Effector memory CD4-positive, alpha-beta T cell (primary cell): ENCODE results near the gene KIF18A.

Experiments
- DNase-seq, 3 donors: peaks; one replicate each; pipeline ENCODE4 v3.0.0-alpha.2; 2020
- H3K27ac ChIP-seq: 2 replicates; pipeline ENCODE4 v1.7.0; 2013; ENCODE audit warnings: mild to moderate bottlenecking, low read length, moderate library complexity; ENCODE audit not compliant: insufficient read depth, poor library complexity, severe bottlenecking
- H3K27me3 ChIP-seq: replicated peaks from 2 replicates; pipeline ENCODE4 v1.7.0; 2013; ENCODE audit warnings: mild to moderate bottlenecking, low read length; ENCODE audit not compliant: insufficient read depth, control insufficient read depth, poor library complexity, severe bottlenecking
- H3K36me3 ChIP-seq: 2 replicates; pipeline ENCODE4 v1.7.0; 2013; ENCODE audit warnings: mild to moderate bottlenecking, low read length, moderate library complexity; ENCODE audit not compliant: control insufficient read depth, insufficient read depth
- H3K4me1 ChIP-seq: 2 replicates; pipeline ENCODE4 v1.7.0; 2013; ENCODE audit warnings: low read length, mild to moderate bottlenecking; ENCODE audit not compliant: control insufficient read depth, insufficient read depth, poor library complexity, severe bottlenecking
- H3K4me3 ChIP-seq: 2 replicates; pipeline ENCODE4 v1.7.0; 2013; ENCODE audit warnings: low read length, low read depth, mild to moderate bottlenecking; ENCODE audit not compliant: insufficient read depth, poor library complexity, severe bottlenecking
- H3K9me3 ChIP-seq: 2 replicates; pipeline ENCODE4 v1.7.0; 2013; ENCODE audit warnings: mild to moderate bottlenecking, low read length, moderate library complexity; ENCODE audit not compliant: control insufficient read depth

KIF18A gene

GRCh38 chr11:28009996-28010395 lies 98.0 kb downstream of the KIF18A start:
- Histone ChIP-seq H3K4me1 (no peaks in the 10 kb centered on the region), H3K36me3 (no peaks in the 10 kb centered on the region), H3K27ac (no peak overlapping the region), H3K27me3 (no peaks in the 10 kb centered on the region), H3K9me3 (no peaks in the 10 kb centered on the region), H3K4me3 (no peak overlapping the region)
- no peak for DNase-seq

GRCh38 chr11:28009388-28009787 lies 98.6 kb downstream of the KIF18A start:
- no peak overlapping the region for H3K4me3 ChIP-seq
- no peaks in the 10 kb centered on the region for H3K27me3 ChIP-seq
- no peaks in the 10 kb centered on the region for H3K9me3 ChIP-seq
- no peak overlapping the region for H3K27ac ChIP-seq
- H3K36me3 ChIP-seq, result no peaks in the 10 kb centered on the region
- no peaks in the 10 kb centered on the region for H3K4me1 ChIP-seq
- no peak for DNase-seq

- Histone ChIP-seq H3K36me3 (no peaks in the 10 kb centered on the region), H3K27ac (no peak overlapping the region), H3K4me3 (no peak overlapping the region), H3K4me1 (no peaks in the 10 kb centered on the region), H3K27me3 (no peaks in the 10 kb centered on the region), H3K9me3 (peaks cover 3% of the 10 kb centered on the region)
- DNase-seq, result no peak
Measured at GRCh38 chr11:28003615-28004014, 104.3 kb downstream of the KIF18A start.

- no peaks in the 10 kb centered on the region for H3K27me3 ChIP-seq
- H3K36me3 ChIP-seq, result no peaks in the 10 kb centered on the region
- no peak for DNase-seq
- H3K27ac ChIP-seq, result no peak overlapping the region
- H3K4me3 ChIP-seq, result no peak overlapping the region
- H3K4me1 ChIP-seq, result no peaks in the 10 kb centered on the region
- peaks cover 3% of the 10 kb centered on the region for H3K9me3 ChIP-seq
Measured at GRCh38 chr11:27998552-27998951, 109.4 kb downstream of the KIF18A start.

GRCh38 chr11:27997344-27997743 lies 110.6 kb downstream of the KIF18A start:
- Histone ChIP-seq H3K27me3 (no peaks in the 10 kb centered on the region), H3K9me3 (no peaks in the 10 kb centered on the region), H3K4me3 (no peak overlapping the region), H3K4me1 (no peaks in the 10 kb centered on the region), H3K27ac (no peak overlapping the region), H3K36me3 (no peaks in the 10 kb centered on the region)
- no peak for DNase-seq

- Histone ChIP-seq H3K9me3 (no peaks in the 10 kb centered on the region), H3K4me3 (no peak overlapping the region), H3K27ac (no peak overlapping the region), H3K27me3 (no peaks in the 10 kb centered on the region), H3K36me3 (no peaks in the 10 kb centered on the region), H3K4me1 (no peaks in the 10 kb centered on the region)
- DNase-seq, result no peak
Measured at GRCh38 chr11:27996066-27996465, 111.9 kb downstream of the KIF18A start.

- no peak for DNase-seq
- H3K27ac ChIP-seq, result no peak overlapping the region
- no peaks in the 10 kb centered on the region for H3K27me3 ChIP-seq
- H3K4me1 ChIP-seq, result no peaks in the 10 kb centered on the region
- H3K4me3 ChIP-seq, result no peak overlapping the region
- H3K9me3 ChIP-seq, result no peaks in the 10 kb centered on the region
- no peaks in the 10 kb centered on the region for H3K36me3 ChIP-seq
Measured at GRCh38 chr11:27995083-27995482, 112.9 kb downstream of the KIF18A start.

GRCh38 chr11:27991736-27992135 lies 116.2 kb downstream of the KIF18A start:
- no peak for DNase-seq
- Histone ChIP-seq H3K27me3 (no peaks in the 10 kb centered on the region), H3K9me3 (no peaks in the 10 kb centered on the region), H3K4me3 (no peak overlapping the region), H3K27ac (no peak overlapping the region), H3K36me3 (no peaks in the 10 kb centered on the region), H3K4me1 (no peaks in the 10 kb centered on the region)

GRCh38 chr11:27977527-27977926 lies 130.4 kb downstream of the KIF18A start:
- H3K27me3 ChIP-seq, result no peaks in the 10 kb centered on the region
- DNase-seq, result no peak
- no peak overlapping the region for H3K4me3 ChIP-seq
- no peaks in the 10 kb centered on the region for H3K4me1 ChIP-seq
- no peak overlapping the region for H3K27ac ChIP-seq
- H3K9me3 ChIP-seq, result no peaks in the 10 kb centered on the region
- no peaks in the 10 kb centered on the region for H3K36me3 ChIP-seq

- Histone ChIP-seq H3K27me3 (no peaks in the 10 kb centered on the region), H3K4me1 (no peaks in the 10 kb centered on the region), H3K36me3 (no peaks in the 10 kb centered on the region), H3K27ac (no peak overlapping the region), H3K4me3 (no peak overlapping the region), H3K9me3 (no peaks in the 10 kb centered on the region)
- DNase-seq, result no peak
Measured at GRCh38 chr11:27977031-27977430, 130.9 kb downstream of the KIF18A start.

GRCh38 chr11:27976262-27976661 lies 131.7 kb downstream of the KIF18A start:
- no peaks in the 10 kb centered on the region for H3K4me1 ChIP-seq
- no peaks in the 10 kb centered on the region for H3K36me3 ChIP-seq
- H3K4me3 ChIP-seq, result no peak overlapping the region
- no peaks in the 10 kb centered on the region for H3K9me3 ChIP-seq
- DNase-seq, result no peak
- H3K27ac ChIP-seq, result no peak overlapping the region
- H3K27me3 ChIP-seq, result no peaks in the 10 kb centered on the region
